Measurements from ENCODE around the gene ELOA.
"Not testable (repeated sequence)": the region's sequence is repeated elsewhere in the genome, so short reads cannot be mapped to it uniquely, and the experiment has no call there.

The ELOA gene

GRCh38 chr1:23784846-23785245, 41.6 kb downstream of the ELOA start:
- no peak for DNase-seq (ENCODE audit: low spot score)

- no peak for DNase-seq (ENCODE audit: low spot score)
These were observed 44.4 kb downstream of the ELOA start for GRCh38 chr1:23787701-23788100.

- DNase-seq (ENCODE audit: low spot score): no peak
These were observed 45.4 kb downstream of the ELOA start for GRCh38 chr1:23788695-23789094.

GRCh38 chr1:23790696-23791515, 47.6 kb downstream of the ELOA start, which contains the start of gene LYPLA2:
LYPLA2 (plus strand) TSS chr1:23791145; CDS start chr1:23792683, 1,538 bp downstream.
- DNase-seq (ENCODE audit: low spot score): peak; percentile 92

- peak; percentile 62 for DNase-seq (ENCODE audit: low spot score)
These were observed 48.3 kb downstream of the ELOA start for GRCh38 chr1:23791516-23792047.

GRCh38 chr1:23792151-23792945, 49.1 kb downstream of the ELOA start:
- DNase-seq (ENCODE audit: low spot score): no peak

GRCh38 chr1:23793018-23793781, 49.9 kb downstream of the ELOA start:
- DNase-seq (ENCODE audit: low spot score): peak; percentile 81

- DNase-seq (ENCODE audit: low spot score): no peak
These were observed 50.8 kb downstream of the ELOA start for GRCh38 chr1:23793861-23794731.

DNA sequence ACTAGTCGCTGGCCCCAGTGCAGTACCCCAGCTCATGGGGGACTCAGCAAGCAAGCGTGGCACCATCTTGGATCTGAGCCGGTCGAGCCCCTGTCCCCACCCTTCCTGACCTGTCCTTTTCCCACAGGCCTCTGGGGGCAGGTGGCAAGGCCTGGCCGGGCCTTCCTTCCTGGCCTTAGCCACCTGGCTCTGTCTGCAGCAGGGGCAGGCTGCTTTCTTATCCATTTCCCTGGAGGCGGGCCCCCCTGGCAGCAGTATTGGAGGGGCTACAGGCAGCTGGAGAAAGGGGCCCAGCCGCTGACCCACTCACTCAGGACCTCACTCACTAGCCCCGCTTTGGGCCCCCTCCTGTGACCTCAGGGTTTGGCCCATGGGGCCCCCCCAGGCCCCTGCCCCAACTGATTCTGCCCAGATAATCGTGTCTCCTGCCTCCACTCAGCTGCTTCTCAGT, 51.5 kb downstream of the ELOA start:
- not testable (repeated sequence) for DNase-seq (ENCODE audit: low spot score)

- no peak for DNase-seq (ENCODE audit: low spot score)
These were observed 52.6 kb downstream of the ELOA start for GRCh38 chr1:23795676-23796465.

DNA sequence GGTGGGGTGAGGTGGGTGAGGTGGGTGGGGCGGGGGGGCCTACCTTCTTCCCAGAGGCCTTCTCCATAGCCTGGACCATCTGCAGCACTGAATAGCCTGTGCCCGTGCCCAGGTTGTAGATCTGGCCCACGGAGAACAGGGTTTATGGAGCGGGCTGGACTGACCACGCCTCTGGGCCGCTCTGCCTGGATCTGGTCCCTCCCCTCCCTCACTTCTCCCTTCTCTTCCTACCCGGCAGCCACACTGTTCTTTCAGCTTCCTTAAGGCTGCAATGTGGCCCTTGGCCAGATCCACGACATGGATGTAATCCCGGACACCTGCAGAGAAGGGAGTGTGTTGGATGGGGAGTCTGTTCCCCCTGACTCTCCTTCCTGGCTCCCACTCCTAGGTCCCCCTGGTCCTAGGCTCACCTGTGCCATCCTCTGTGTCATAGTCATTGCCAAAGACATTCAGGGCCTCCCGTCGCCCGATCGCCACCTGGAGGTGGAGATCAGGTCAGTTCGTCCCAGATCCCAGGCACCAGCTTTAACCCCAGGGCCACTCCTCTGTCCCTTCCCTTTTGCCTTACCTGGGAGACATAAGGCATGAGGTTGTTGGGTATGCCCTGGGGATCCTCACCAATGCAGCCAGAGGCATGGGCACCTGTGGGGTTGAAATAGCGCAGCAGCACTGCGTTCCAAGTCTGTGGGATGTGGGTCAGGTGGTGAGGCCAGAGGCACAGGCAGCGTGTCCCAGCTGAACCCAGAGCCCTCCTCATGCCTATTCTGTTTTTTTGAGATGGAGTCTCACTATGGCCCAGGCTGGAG, 53.4 kb downstream of the ELOA start:
- no peak for DNase-seq (ENCODE audit: low spot score)

DNA sequence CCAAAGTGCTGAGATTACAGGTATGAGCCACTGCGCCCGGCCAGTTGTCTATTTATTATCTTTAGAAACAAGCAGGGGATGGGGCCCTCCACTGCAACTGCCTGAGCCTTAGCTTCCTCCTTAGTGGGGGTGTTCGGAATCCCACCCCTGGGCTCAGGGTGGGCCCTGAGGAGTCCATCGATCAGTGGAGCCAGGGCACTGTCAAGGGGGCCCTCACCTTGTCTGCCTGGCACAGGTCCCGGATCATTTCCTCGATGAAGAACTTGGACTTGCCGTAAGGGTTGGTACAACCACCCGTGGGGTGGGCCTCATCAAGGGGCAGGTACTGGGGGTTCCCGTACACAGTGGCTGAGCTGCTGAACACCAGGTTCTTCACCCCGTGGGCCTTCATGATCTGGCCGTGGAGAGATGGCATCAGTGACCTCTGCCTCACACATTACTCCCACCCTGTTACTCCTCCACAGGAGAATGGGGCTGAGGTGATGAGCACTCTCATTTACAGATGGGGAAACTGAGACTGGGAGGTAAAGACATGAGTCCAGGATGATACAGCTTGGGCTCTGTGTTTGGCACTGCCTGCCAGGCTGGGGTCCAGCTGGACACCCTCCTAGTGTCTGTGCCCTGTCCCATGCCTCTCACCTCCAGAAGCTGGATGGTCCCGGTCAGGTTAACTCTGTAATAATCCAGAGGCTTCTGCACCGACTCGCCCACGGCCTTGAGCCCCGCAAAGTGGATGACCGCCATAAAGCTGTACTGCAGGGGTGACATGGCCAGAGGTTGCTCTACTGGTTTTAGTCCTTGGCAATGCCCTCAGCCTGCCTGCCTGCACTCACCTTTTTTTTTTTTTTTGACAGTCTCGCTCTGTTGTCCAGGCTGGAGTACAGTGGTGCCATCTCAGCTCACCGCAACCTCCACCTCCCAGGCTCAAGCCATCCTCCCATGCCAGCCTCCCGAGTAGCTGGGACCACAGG, 54.5 kb downstream of the ELOA start:
- no peak for DNase-seq (ENCODE audit: low spot score)

DNA sequence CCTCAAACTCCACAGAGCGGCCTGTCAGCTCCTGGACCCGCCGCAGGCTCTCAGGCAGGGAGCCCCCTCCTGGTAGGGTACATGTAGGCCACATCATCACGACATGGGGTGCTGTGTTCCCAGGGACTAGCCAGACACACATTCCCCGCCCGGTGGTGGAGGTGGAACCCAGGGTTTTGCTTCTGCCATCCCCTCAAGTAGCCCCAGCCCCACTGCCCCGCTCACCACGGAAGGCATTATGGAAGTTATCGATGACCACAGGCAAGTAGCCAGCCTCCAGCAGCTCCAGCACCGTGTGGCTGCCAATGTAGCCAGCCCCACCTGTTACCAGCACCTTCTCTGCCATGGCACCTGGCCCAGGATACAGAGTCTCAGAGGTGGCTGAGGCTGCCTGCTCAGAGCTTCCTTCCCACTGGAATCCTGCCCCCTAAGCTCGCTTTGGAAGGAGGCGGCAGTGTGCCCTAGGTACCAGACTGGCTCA, 55.4 kb downstream of the ELOA start:
- DNase-seq (ENCODE audit: low spot score): no peak

GRCh38 chr1:23799255-23799569, 55.9 kb downstream of the ELOA start:
- DNase-seq (ENCODE audit: low spot score): no peak

- peak; percentile 97 for DNase-seq (ENCODE audit: low spot score)
These were observed 56.5 kb downstream of the ELOA start for GRCh38 chr1:23799570-23800399.

DNA sequence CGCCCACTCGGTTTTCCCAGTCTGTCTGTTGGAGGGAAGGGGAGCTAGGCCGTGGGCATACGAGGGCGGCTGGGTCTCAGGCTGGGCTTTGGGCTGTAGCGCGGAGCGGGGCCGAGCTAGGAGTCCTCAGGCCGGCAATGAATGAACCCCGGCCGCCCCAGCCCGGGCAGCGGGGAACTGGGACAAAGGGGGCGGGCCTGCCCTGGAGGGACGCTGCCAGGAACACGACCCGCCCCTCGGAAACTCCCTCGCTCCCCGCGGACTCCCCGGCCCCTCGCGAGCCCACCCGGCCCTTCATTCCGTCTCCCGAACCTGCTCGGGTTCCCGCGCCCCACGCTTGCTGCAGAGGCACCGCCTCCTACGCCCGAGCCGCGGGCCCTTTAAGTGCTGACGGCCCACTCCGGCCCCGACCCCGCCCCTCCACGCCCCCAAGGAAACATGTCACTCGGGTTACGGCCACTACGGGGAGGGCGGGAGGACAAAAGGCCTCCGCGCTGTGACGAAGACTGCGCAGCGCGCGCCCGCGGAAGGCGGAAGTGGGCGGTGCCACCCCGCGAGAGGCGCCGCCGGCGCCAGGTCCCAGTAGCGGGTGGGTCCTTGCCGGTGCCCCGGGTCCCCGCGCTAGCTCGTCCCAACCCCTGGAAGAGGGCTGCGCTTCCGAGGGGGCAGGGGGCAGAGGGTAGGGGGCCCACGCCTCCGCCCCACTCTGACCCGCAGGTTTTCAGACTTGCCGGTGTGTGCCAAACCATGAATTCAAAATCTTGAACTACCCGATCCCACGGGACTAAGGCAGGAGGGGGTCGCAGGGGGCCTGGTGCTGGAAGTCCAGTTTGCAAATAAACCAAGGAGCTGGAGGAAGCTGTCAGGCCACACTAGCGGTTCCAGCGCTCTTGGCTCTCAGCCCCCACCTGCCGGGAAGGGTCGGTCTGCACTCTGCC, 57.4 kb downstream of the ELOA start, which contains the start of gene GALE:
Gene GALE, minus strand, starts transcription at position 355 of the 938 bp plus-strand sequence. CDS start 1,747 bp downstream, outside the sequence.
- DNase-seq (ENCODE audit: low spot score): peak; percentile 97
